Calu3 (cell line): ENCODE results near the gene SLCO2A1. TPM values are rescaled to one million over a fixed set of nuclear protein-coding genes. Genes with fewer than 3 reads are reported as not detected.

Source experiments
- BruUV-seq: library from RNA; stranded (reverse); fragments of 400-500 nt; replicated peaks from 2 replicates; lab custom pipeline; 2021; lab: Mats Ljungman, UMichigan
- CTCF ChIA-PET: fragments of 300-600 bp; sonication (Branson Sonifier 250); formaldehyde crosslinking; loops from one replicate; lab custom pipeline; 2022; ENCODE audit warnings: antibody characterized with exemption; lab: Charles Lee
- DNase-seq: peaks from one replicate; pipeline ENCODE4 v3.0.0; 2022
- H3K27ac Mint-ChIP-seq: one replicate; pipeline ENCODE4 v1.8.0; 2022; ENCODE audit warnings: mixed read lengths; ENCODE audit not compliant: unreplicated experiment
- H3K27me3 Mint-ChIP-seq: one replicate; pipeline ENCODE4 v1.8.0; 2022; ENCODE audit warnings: mixed read lengths; ENCODE audit not compliant: unreplicated experiment
- H3K36me3 Mint-ChIP-seq: one replicate; pipeline ENCODE4 v1.8.0; 2022; ENCODE audit warnings: mild to moderate bottlenecking, moderate library complexity, mixed read lengths; ENCODE audit not compliant: insufficient read depth, unreplicated experiment
- H3K4me1 Mint-ChIP-seq: one replicate; pipeline ENCODE4 v1.8.0; 2022; ENCODE audit warnings: mild to moderate bottlenecking, low read depth, mixed read lengths; ENCODE audit not compliant: unreplicated experiment
- H3K4me3 Mint-ChIP-seq: one replicate; pipeline ENCODE4 v1.8.0; 2022; ENCODE audit warnings: mild to moderate bottlenecking, low read depth, moderate library complexity, mixed read lengths; ENCODE audit not compliant: unreplicated experiment
- H3K9me3 Mint-ChIP-seq: one replicate; pipeline ENCODE4 v1.8.0; 2022; ENCODE audit warnings: low read depth, mixed read lengths; ENCODE audit not compliant: unreplicated experiment
- intact Hi-C: fragments of 100-400 bp; cut with micrococcal nuclease; formaldehyde crosslinking; loops from one replicate; pipeline ENCODE4 v1.10.0; 2022; ENCODE audit not compliant: unreplicated experiment
- total RNA-seq: library from RNA; stranded (reverse); gene quantifications from 2 replicates; pipeline ENCODE4 v1.2.3, GENCODE V29; 2022
- TF ChIP-seq, protein P1 (sequence below): fragments of 200-600 bp; IDR thresholded peaks from one replicate; pipeline ENCODE4 v1.8.0; 2022; ENCODE audit warnings: antibody characterized with exemption; ENCODE audit not compliant: unreplicated experiment

Gene SLCO2A1
- total RNA-seq, 1 experiment from 2014 or later: not detected

DNA sequence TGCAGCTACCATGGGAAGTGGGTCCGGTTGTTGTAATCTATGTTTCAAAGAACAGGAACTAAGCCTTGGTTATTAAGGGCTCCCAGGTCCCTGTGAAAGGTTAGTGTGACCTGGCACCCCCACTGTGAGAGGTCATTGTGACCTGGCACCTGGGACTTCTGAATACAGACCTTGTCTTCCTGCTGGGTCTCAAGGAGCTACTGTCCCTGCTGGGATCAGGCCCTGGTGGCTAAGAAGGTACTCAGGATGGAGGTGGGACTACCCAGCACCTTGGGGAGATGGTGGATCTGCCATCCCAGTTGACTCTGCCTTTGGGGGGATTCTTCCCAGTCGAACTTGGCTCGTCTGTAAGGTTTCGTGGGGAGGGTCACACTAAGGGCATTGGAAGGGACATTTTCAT is 10.3 kb upstream of the SLCO2A1 start:
- intact Hi-C loops: no loop called here
- Mint-ChIP-seq H3K9me3 (peaks cover 2% of the 10 kb centered on the region), H3K36me3 (no peaks in the 10 kb centered on the region), H3K4me3 (no peak overlapping the region), H3K27me3 (no peaks in the 10 kb centered on the region), H3K4me1 (no peaks in the 10 kb centered on the region), H3K27ac (no peak overlapping the region)
- DNase-seq: no peak
- TF ChIP-seq, protein P1, sequence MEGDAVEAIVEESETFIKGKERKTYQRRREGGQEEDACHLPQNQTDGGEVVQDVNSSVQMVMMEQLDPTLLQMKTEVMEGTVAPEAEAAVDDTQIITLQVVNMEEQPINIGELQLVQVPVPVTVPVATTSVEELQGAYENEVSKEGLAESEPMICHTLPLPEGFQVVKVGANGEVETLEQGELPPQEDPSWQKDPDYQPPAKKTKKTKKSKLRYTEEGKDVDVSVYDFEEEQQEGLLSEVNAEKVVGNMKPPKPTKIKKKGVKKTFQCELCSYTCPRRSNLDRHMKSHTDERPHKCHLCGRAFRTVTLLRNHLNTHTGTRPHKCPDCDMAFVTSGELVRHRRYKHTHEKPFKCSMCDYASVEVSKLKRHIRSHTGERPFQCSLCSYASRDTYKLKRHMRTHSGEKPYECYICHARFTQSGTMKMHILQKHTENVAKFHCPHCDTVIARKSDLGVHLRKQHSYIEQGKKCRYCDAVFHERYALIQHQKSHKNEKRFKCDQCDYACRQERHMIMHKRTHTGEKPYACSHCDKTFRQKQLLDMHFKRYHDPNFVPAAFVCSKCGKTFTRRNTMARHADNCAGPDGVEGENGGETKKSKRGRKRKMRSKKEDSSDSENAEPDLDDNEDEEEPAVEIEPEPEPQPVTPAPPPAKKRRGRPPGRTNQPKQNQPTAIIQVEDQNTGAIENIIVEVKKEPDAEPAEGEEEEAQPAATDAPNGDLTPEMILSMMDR: no peak
- BruUV-seq: no TSS peak
- CTCF ChIA-PET: interaction anchor here (0.5 kb wide), 1 partner anchor 629 kb away, joined by 5 read pairs; no protein-coding TSS in a partner anchor

DNA sequence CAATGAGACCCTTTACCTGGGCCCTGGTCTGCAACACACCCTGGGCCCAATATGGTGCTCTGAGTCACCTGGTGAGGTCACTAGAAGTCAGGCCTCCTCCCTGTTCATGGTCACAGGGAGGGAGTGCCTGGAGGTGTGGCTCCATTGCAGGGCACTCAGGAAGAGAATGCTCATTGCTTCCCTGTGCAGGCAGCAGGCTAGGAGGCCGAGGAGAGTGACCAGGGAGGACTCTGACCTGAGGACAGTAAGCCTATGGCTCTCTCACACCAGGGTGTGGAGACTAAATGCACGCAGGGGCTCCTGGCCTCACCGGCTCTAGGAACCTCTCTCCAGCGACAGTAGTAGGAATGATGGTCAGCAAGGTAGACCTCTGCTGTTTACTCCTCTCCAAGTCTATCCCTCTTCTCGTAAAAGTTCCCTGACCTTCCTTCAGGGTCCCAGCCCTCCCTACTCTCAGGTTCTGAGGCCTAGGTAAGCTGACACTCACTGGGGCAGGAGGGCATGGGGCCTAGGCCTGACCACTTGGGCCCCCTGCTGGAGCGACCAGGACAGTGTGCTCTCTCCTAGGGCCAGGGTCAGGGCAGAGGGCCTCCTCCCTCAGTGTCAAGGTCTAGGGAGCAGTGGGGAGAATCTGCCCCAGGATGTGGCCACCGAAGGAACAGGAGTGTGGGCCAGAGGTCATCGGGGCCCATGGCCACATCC is 9.6 kb upstream of the SLCO2A1 start:
- BruUV-seq: no TSS peak
- H3K4me1 Mint-ChIP-seq: no peaks in the 10 kb centered on the region
- CTCF ChIA-PET: no interaction called here
- no peak overlapping the region for H3K27ac Mint-ChIP-seq
- H3K4me3 Mint-ChIP-seq: no peak overlapping the region
- no peaks in the 10 kb centered on the region for H3K36me3 Mint-ChIP-seq
- H3K9me3 Mint-ChIP-seq: peaks cover 2% of the 10 kb centered on the region
- intact Hi-C loops: loop anchor here (1.0 kb wide), 1 partner anchor 109 kb away; no protein-coding TSS in a partner anchor
- peaks cover 7% of the 10 kb centered on the region for H3K27me3 Mint-ChIP-seq
- TF ChIP-seq, protein P1: peak; percentile 71
- DNase-seq: peak; percentile 51

DNA sequence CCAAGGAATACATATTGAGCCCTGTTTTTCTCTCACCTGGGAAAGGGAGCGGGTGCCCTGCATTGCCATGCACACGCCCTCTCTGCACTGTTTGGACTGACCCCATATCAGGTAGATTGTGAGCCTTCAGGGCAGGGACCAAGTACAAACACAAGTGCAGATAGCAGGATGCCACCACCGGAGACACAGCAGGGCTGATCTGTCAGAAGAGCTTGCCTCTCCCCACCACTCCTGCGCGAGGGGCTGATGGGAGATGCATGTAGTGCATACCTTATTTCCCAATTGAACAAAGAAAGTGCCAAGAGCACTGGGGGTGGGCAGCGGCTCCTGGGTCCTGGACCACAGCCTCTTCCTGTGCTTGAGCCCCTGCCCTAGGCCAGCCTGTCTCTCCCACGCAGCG is 9.0 kb upstream of the SLCO2A1 start:
- no peaks in the 10 kb centered on the region for H3K36me3 Mint-ChIP-seq
- CTCF ChIA-PET: no interaction called here
- BruUV-seq: no TSS peak
- no peak overlapping the region for H3K4me3 Mint-ChIP-seq
- H3K27me3 Mint-ChIP-seq: peaks cover 13% of the 10 kb centered on the region
- no peak for DNase-seq
- H3K9me3 Mint-ChIP-seq: peaks cover 2% of the 10 kb centered on the region
- no peaks in the 10 kb centered on the region for H3K4me1 Mint-ChIP-seq
- intact Hi-C loops: loop anchor here (1.0 kb wide), 1 partner anchor 108 kb away; no protein-coding TSS in a partner anchor
- H3K27ac Mint-ChIP-seq: no peak overlapping the region
- TF ChIP-seq, protein P1: no peak

DNA sequence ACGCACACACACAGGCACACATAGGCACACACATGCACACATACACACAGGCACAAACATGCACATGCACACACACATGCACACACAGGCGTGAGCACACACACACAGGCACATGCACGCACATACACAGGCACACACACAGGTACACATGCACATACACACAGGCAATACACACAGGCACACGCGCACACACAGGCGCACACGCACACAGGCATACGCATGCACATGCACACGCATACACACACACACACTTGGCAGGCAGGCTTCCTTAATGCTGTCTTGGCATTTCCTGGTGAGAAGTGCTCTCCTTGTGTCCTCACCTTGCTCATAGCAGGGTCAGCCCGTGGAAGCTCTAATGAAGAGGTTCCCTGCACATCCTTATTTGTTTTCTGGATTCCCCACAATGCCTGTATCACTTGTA is 8.4 kb upstream of the SLCO2A1 start:
- Mint-ChIP-seq H3K4me3 (no peak overlapping the region), H3K9me3 (peaks cover 2% of the 10 kb centered on the region), H3K27ac (no peak overlapping the region), H3K4me1 (no peaks in the 10 kb centered on the region), H3K27me3 (peaks cover 19% of the 10 kb centered on the region), H3K36me3 (no peaks in the 10 kb centered on the region)
- TF ChIP-seq, protein P1: no peak
- CTCF ChIA-PET: interaction anchor here (0.7 kb wide), 1 partner anchor 10 kb away, joined by 3 read pairs; no protein-coding TSS in a partner anchor
- intact Hi-C loops: no loop called here
- BruUV-seq: no TSS peak
- DNase-seq: no peak
